Nephron (organoid): ENCODE measurements around the gene COMT.
A peak's percentile ranks its signal among the peaks of the same experiment; 100 is the strongest.

ENCODE experiments used
- H3K27ac Mint-ChIP-seq, 3 experiments: 2 replicates each; pipeline ENCODE4 v1.8.0; 2020; ENCODE audit warnings: mixed read lengths in 3 of 3, mild to moderate bottlenecking in 2 of 3, moderate library complexity in 1 of 3
- H3K27me3 Mint-ChIP-seq: 2 replicates; pipeline ENCODE4 v1.8.0; 2021; ENCODE audit warnings: low read depth, mild to moderate bottlenecking, moderate library complexity, mixed read lengths
- H3K36me3 Mint-ChIP-seq: 2 replicates; pipeline ENCODE4 v1.8.0; 2020; ENCODE audit warnings: low read depth, mixed read lengths
- H3K4me1 Mint-ChIP-seq: 2 replicates; pipeline ENCODE4 v1.8.0; 2020; ENCODE audit warnings: mixed read lengths
- H3K4me3 Mint-ChIP-seq, 3 experiments: 2 replicates each; pipeline ENCODE4 v1.8.0; 2020; ENCODE audit warnings: mild to moderate bottlenecking in 3 of 3, mixed read lengths in 3 of 3, moderate library complexity in 2 of 3
- H3K9me3 Mint-ChIP-seq: 2 replicates; pipeline ENCODE4 v1.8.0; 2020; ENCODE audit warnings: mixed read lengths
- CTCF ChIP-seq, 3 experiments: fragments of 200-600 bp; sonication (generic); IDR thresholded peaks; one replicate each; pipeline ENCODE4 v1.5.0; 2021; ENCODE audit warnings: antibody characterized with exemption in 3 of 3; ENCODE audit not compliant: unreplicated experiment in 3 of 3

COMT gene

GRCh38 chr22:19986011-19986409 is 44.4 kb downstream of the COMT start:
- peaks cover 9% of the 10 kb centered on the region for H3K4me1 Mint-ChIP-seq
- H3K4me3 Mint-ChIP-seq, result peak overlapping the region; percentile 85 to 91 (median 89)
- no peak for TF ChIP-seq CTCF (IDR thresholded peaks at IDR 0.05; ENCODE audit: unreplicated experiment in 3 of 3)
- no peaks in the 10 kb centered on the region for H3K27me3 Mint-ChIP-seq
- no peaks in the 10 kb centered on the region for H3K36me3 Mint-ChIP-seq
- no peaks in the 10 kb centered on the region for H3K9me3 Mint-ChIP-seq
- peak overlapping the region in 2 of 3 experiments; percentile 55 to 72 for H3K27ac Mint-ChIP-seq

GRCh38 chr22:19986410-19987341 is 45.1 kb downstream of the COMT start:
- Mint-ChIP-seq H3K36me3 (no peaks in the 10 kb centered on the region), H3K9me3 (no peaks in the 10 kb centered on the region), H3K4me3 (peak overlapping the region; percentile 85 to 91 (median 89)), H3K4me1 (peaks cover 9% of the 10 kb centered on the region), H3K27ac (peak overlapping the region in 2 of 3 experiments; percentile 55 to 72), H3K27me3 (no peaks in the 10 kb centered on the region)
- TF ChIP-seq CTCF (IDR thresholded peaks at IDR 0.05; ENCODE audit: unreplicated experiment in 3 of 3), result no peak

GRCh38 chr22:19987394-19988306 is 46.1 kb downstream of the COMT start:
- no peak for TF ChIP-seq CTCF (IDR thresholded peaks at IDR 0.05; ENCODE audit: unreplicated experiment in 3 of 3)
- H3K4me1 Mint-ChIP-seq, result peaks cover 18% of the 10 kb centered on the region
- H3K27me3 Mint-ChIP-seq, result no peaks in the 10 kb centered on the region
- peak overlapping the region; percentile 65 to 72 (median 72) for H3K4me3 Mint-ChIP-seq
- no peaks in the 10 kb centered on the region for H3K9me3 Mint-ChIP-seq
- H3K27ac Mint-ChIP-seq, result no peak overlapping the region
- no peaks in the 10 kb centered on the region for H3K36me3 Mint-ChIP-seq

DNA sequence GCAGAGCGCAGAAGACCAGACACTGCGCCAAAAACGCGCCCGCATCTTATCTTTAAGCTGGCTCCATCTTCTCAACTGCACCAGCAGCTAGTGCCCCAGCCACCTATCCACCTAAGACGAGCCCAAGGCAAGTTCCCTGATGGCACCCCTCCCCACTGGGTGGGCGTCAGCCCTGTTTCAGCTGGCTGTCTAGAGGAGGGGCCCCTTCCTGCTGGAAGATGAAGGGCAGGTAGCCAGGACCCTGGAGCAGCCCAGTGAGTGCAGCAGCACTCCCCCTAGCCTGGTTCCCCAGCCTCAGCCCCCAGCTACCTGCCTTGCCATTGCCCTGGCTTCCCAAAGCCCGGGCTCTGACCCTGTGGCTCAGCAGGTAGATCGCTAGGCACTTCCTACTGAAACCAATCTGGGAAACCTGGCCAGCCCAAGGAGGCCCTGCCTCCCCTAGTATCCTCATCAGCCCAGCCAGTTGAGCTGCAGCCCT is 46.8 kb downstream of the COMT start:
- Mint-ChIP-seq H3K4me1 (peaks cover 18% of the 10 kb centered on the region), H3K27ac (no peak overlapping the region), H3K9me3 (no peaks in the 10 kb centered on the region), H3K36me3 (no peaks in the 10 kb centered on the region), H3K27me3 (no peaks in the 10 kb centered on the region), H3K4me3 (peak overlapping the region; percentile 65 to 72 (median 72))
- TF ChIP-seq CTCF (IDR thresholded peaks at IDR 0.05; ENCODE audit: unreplicated experiment in 3 of 3), result no peak

DNA sequence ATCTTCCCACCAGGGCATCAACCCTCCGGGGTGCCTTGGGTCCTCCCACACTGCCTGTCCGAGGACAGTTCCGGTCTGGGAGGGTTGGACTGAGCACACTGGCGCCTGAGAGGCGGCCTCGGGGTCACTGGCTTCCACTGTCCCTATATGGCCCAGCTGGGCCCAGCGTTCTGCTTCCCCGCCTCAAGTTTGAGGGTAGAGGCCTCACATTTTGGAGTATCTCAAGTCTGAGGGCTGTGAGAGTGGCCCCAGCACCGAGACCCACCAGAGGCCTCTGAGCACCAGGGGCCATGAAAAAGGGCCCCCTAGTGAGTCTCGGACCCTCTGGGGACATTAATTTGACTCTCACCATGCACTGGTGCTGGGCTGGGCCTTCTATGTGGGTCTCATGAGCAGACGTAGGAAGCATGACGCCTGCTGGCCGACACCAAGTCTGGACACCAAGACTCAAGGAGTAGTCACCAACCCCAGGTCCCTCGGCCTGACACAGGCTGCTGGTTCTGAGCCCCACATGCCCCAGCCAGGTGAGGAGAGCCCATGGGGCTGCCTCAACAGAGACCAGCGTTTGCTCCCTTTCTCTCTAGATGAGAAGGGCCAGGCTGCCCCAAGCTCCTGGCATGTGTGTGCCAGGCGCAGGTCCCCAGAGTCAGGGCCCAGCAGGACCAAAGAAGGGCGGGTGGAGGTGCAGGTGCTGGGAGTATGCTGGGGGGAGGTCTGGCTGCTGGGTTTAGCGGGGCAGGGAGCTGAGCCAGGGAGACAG is 47.6 kb downstream of the COMT start:
- peaks cover 3% of the 10 kb centered on the region for H3K27me3 Mint-ChIP-seq
- peaks cover 13% of the 10 kb centered on the region for H3K4me1 Mint-ChIP-seq
- peak overlapping the region in 1 of 3 experiments; percentile 25 for H3K4me3 Mint-ChIP-seq
- no peaks in the 10 kb centered on the region for H3K9me3 Mint-ChIP-seq
- H3K36me3 Mint-ChIP-seq, result no peaks in the 10 kb centered on the region
- TF ChIP-seq CTCF (IDR thresholded peaks at IDR 0.05; ENCODE audit: unreplicated experiment in 3 of 3), result no peak
- H3K27ac Mint-ChIP-seq, result no peak overlapping the region
